ENCODE measurements around the gene LAMP1.

The LAMP1 gene

GRCh38 chr13:113349491-113349890, 52.5 kb downstream of the LAMP1 start:
- H2BK5ac ChIP-seq (ENCODE audit: low read length), result no peak overlapping the region
- no peak overlapping the region for H3K4me2 ChIP-seq (ENCODE audit: low read length)
- no peak overlapping the region for H2BK15ac ChIP-seq (replicated peaks; ENCODE audit: low read depth)
- no peak overlapping the region for H4K5ac ChIP-seq (ENCODE audit: low read length)
- H2BK120ac ChIP-seq (ENCODE audit: low read depth, low read length), result no peak overlapping the region
- H3K27me3 ChIP-seq (ENCODE audit: insufficient read depth, low read length, poor library complexity), result no peaks in the 10 kb centered on the region
- H4K8ac ChIP-seq (ENCODE audit: low read depth, low read length), result no peak overlapping the region
- no peak overlapping the region for H3K9ac ChIP-seq (ENCODE audit: low read length)
- no peak overlapping the region for H3K23ac ChIP-seq (ENCODE audit: low read length)
- H2AK5ac ChIP-seq (ENCODE audit: low read length), result no peak overlapping the region
- H3K18ac ChIP-seq (ENCODE audit: low read length), result no peak overlapping the region
- H3K36me3 ChIP-seq (ENCODE audit: control insufficient read depth, insufficient read depth, low read length), result peaks cover 1% of the 10 kb centered on the region
- H3K56ac ChIP-seq (ENCODE audit: low read length), result no peak overlapping the region
- H3K27ac ChIP-seq (ENCODE audit: low read depth, low read length), result no peak overlapping the region
- H3K4me3 ChIP-seq (ENCODE audit: low read length), result no peak overlapping the region
- DNase-seq, result no peak
- H3K4ac ChIP-seq (ENCODE audit: low read depth, low read length), result no peak overlapping the region
- WGBS (ENCODE audit: extremely low coverage, insufficient coverage, low lambda C conversion rate), result no CpG with 5 or more reads among the region's 15 CpGs
- no peaks in the 10 kb centered on the region for H3K4me1 ChIP-seq (ENCODE audit: control insufficient read depth, low read depth, low read length)
- H3K79me1 ChIP-seq (ENCODE audit: low read length), result no peaks in the 10 kb centered on the region
- no peaks in the 10 kb centered on the region for H3K79me2 ChIP-seq (ENCODE audit: control insufficient read depth, insufficient read depth, low read length)

- no peaks in the 10 kb centered on the region for H3K79me2 ChIP-seq (ENCODE audit: control insufficient read depth, insufficient read depth, low read length)
- DNase-seq, result peak; percentile 47
- H3K27ac ChIP-seq (ENCODE audit: low read depth, low read length), result no peak overlapping the region
- no CpG with 5 or more reads among the region's 32 CpGs for WGBS (ENCODE audit: extremely low coverage, insufficient coverage, low lambda C conversion rate)
- H2BK5ac ChIP-seq (ENCODE audit: low read length), result no peak overlapping the region
- no peaks in the 10 kb centered on the region for H3K4me1 ChIP-seq (ENCODE audit: control insufficient read depth, low read depth, low read length)
- peaks cover 1% of the 10 kb centered on the region for H3K36me3 ChIP-seq (ENCODE audit: control insufficient read depth, insufficient read depth, low read length)
- no peak overlapping the region for H3K18ac ChIP-seq (ENCODE audit: low read length)
- H3K4me3 ChIP-seq (ENCODE audit: low read length), result no peak overlapping the region
- no peak overlapping the region for H2BK15ac ChIP-seq (replicated peaks; ENCODE audit: low read depth)
- H4K8ac ChIP-seq (ENCODE audit: low read depth, low read length), result no peak overlapping the region
- H3K56ac ChIP-seq (ENCODE audit: low read length), result no peak overlapping the region
- no peak overlapping the region for H2BK120ac ChIP-seq (ENCODE audit: low read depth, low read length)
- H3K4ac ChIP-seq (ENCODE audit: low read depth, low read length), result no peak overlapping the region
- no peaks in the 10 kb centered on the region for H3K79me1 ChIP-seq (ENCODE audit: low read length)
- H3K9ac ChIP-seq (ENCODE audit: low read length), result no peak overlapping the region
- H4K5ac ChIP-seq (ENCODE audit: low read length), result no peak overlapping the region
- no peaks in the 10 kb centered on the region for H3K27me3 ChIP-seq (ENCODE audit: insufficient read depth, low read length, poor library complexity)
- H2AK5ac ChIP-seq (ENCODE audit: low read length), result no peak overlapping the region
- no peak overlapping the region for H3K4me2 ChIP-seq (ENCODE audit: low read length)
- no peak overlapping the region for H3K23ac ChIP-seq (ENCODE audit: low read length)
These were observed 53.3 kb downstream of the LAMP1 start for GRCh38 chr13:113350065-113350937.

GRCh38 chr13:113350938-113351335, 53.9 kb downstream of the LAMP1 start:
- no peak overlapping the region for H2BK15ac ChIP-seq (replicated peaks; ENCODE audit: low read depth)
- H2BK120ac ChIP-seq (ENCODE audit: low read depth, low read length), result no peak overlapping the region
- no peaks in the 10 kb centered on the region for H3K79me1 ChIP-seq (ENCODE audit: low read length)
- peaks cover 1% of the 10 kb centered on the region for H3K36me3 ChIP-seq (ENCODE audit: control insufficient read depth, insufficient read depth, low read length)
- no peak overlapping the region for H3K18ac ChIP-seq (ENCODE audit: low read length)
- no peak overlapping the region for H4K8ac ChIP-seq (ENCODE audit: low read depth, low read length)
- no peak overlapping the region for H3K27ac ChIP-seq (ENCODE audit: low read depth, low read length)
- no peak for DNase-seq
- no peak overlapping the region for H2BK5ac ChIP-seq (ENCODE audit: low read length)
- H3K9ac ChIP-seq (ENCODE audit: low read length), result no peak overlapping the region
- no peaks in the 10 kb centered on the region for H3K27me3 ChIP-seq (ENCODE audit: insufficient read depth, low read length, poor library complexity)
- H4K5ac ChIP-seq (ENCODE audit: low read length), result no peak overlapping the region
- H3K4me2 ChIP-seq (ENCODE audit: low read length), result no peak overlapping the region
- no peak overlapping the region for H3K56ac ChIP-seq (ENCODE audit: low read length)
- H3K79me2 ChIP-seq (ENCODE audit: control insufficient read depth, insufficient read depth, low read length), result no peaks in the 10 kb centered on the region
- no peak overlapping the region for H3K4ac ChIP-seq (ENCODE audit: low read depth, low read length)
- H3K4me3 ChIP-seq (ENCODE audit: low read length), result no peak overlapping the region
- WGBS (ENCODE audit: extremely low coverage, insufficient coverage, low lambda C conversion rate), result no CpG with 5 or more reads among the region's 20 CpGs
- H2AK5ac ChIP-seq (ENCODE audit: low read length), result no peak overlapping the region
- no peaks in the 10 kb centered on the region for H3K4me1 ChIP-seq (ENCODE audit: control insufficient read depth, low read depth, low read length)
- H3K23ac ChIP-seq (ENCODE audit: low read length), result no peak overlapping the region

GRCh38 chr13:113351514-113352026, 54.5 kb downstream of the LAMP1 start:
- Histone ChIP-seq H3K27ac (ENCODE audit: low read depth, low read length) (no peak overlapping the region), H3K36me3 (ENCODE audit: control insufficient read depth, insufficient read depth, low read length) (peaks cover 1% of the 10 kb centered on the region), H3K27me3 (ENCODE audit: insufficient read depth, low read length, poor library complexity) (no peaks in the 10 kb centered on the region), H3K4me3 (ENCODE audit: low read length) (no peak overlapping the region), H2AK5ac (ENCODE audit: low read length) (no peak overlapping the region), H4K8ac (ENCODE audit: low read depth, low read length) (no peak overlapping the region), H3K18ac (ENCODE audit: low read length) (no peak overlapping the region), H3K4me2 (ENCODE audit: low read length) (no peak overlapping the region), H2BK5ac (ENCODE audit: low read length) (no peak overlapping the region), H3K23ac (ENCODE audit: low read length) (no peak overlapping the region), H2BK15ac (replicated peaks; ENCODE audit: low read depth) (no peak overlapping the region), H4K5ac (ENCODE audit: low read length) (no peak overlapping the region), H2BK120ac (ENCODE audit: low read depth, low read length) (no peak overlapping the region), H3K56ac (ENCODE audit: low read length) (no peak overlapping the region), H3K4ac (ENCODE audit: low read depth, low read length) (no peak overlapping the region), H3K79me2 (ENCODE audit: control insufficient read depth, insufficient read depth, low read length) (no peaks in the 10 kb centered on the region), H3K9ac (ENCODE audit: low read length) (no peak overlapping the region), H3K79me1 (ENCODE audit: low read length) (no peaks in the 10 kb centered on the region), H3K4me1 (ENCODE audit: control insufficient read depth, low read depth, low read length) (no peaks in the 10 kb centered on the region)
- WGBS (ENCODE audit: extremely low coverage, insufficient coverage, low lambda C conversion rate), result no CpG with 5 or more reads among the region's 17 CpGs
- DNase-seq, result no peak

GRCh38 chr13:113353254-113353653, 56.2 kb downstream of the LAMP1 start:
- Histone ChIP-seq H2BK120ac (ENCODE audit: low read depth, low read length) (no peak overlapping the region), H3K79me1 (ENCODE audit: low read length) (no peaks in the 10 kb centered on the region), H3K4ac (ENCODE audit: low read depth, low read length) (no peak overlapping the region), H3K79me2 (ENCODE audit: control insufficient read depth, insufficient read depth, low read length) (no peaks in the 10 kb centered on the region), H2AK5ac (ENCODE audit: low read length) (no peak overlapping the region), H3K36me3 (ENCODE audit: control insufficient read depth, insufficient read depth, low read length) (peaks cover 1% of the 10 kb centered on the region), H3K4me1 (ENCODE audit: control insufficient read depth, low read depth, low read length) (no peaks in the 10 kb centered on the region), H3K4me3 (ENCODE audit: low read length) (no peak overlapping the region), H3K56ac (ENCODE audit: low read length) (no peak overlapping the region), H3K9ac (ENCODE audit: low read length) (no peak overlapping the region), H2BK5ac (ENCODE audit: low read length) (no peak overlapping the region), H3K4me2 (ENCODE audit: low read length) (no peak overlapping the region), H4K5ac (ENCODE audit: low read length) (no peak overlapping the region), H4K8ac (ENCODE audit: low read depth, low read length) (no peak overlapping the region), H3K23ac (ENCODE audit: low read length) (no peak overlapping the region), H3K27me3 (ENCODE audit: insufficient read depth, low read length, poor library complexity) (no peaks in the 10 kb centered on the region), H3K27ac (ENCODE audit: low read depth, low read length) (no peak overlapping the region), H3K18ac (ENCODE audit: low read length) (no peak overlapping the region), H2BK15ac (replicated peaks; ENCODE audit: low read depth) (no peak overlapping the region)
- no peak for DNase-seq
- WGBS (ENCODE audit: extremely low coverage, insufficient coverage, low lambda C conversion rate), result no CpG with 5 or more reads among the region's 12 CpGs
